Kidney epithelial cell (primary cell): ENCODE data around the gene TTLL12. TPM values are rescaled to one million over a fixed set of nuclear protein-coding genes. Genes with fewer than 3 reads are reported as not detected.

Experiments used
- DNase-seq: peaks from one replicate; pipeline ENCODE4 v3.0.0-alpha.2; 2010; ENCODE audit warnings: low read depth
- H3K27me3 ChIP-seq: 2 replicates; pipeline ENCODE4 v1.6.0; 2011; ENCODE audit warnings: low read length; ENCODE audit not compliant: control insufficient read depth, insufficient read depth
- H3K36me3 ChIP-seq: 2 replicates; pipeline ENCODE4 v1.5.1; 2011; ENCODE audit warnings: low read length; ENCODE audit not compliant: control insufficient read depth, insufficient read depth
- H3K4me3 ChIP-seq: 2 replicates; pipeline ENCODE4 v1.5.1; 2011; ENCODE audit warnings: low read depth, mild to moderate bottlenecking, control low read depth, low read length
- CTCF ChIP-seq: IDR thresholded peaks from 2 replicates; pipeline ENCODE4 v1.5.1; 2011; ENCODE audit warnings: mild to moderate bottlenecking, moderate library complexity, low read length, control low read depth, inconsistent platforms; ENCODE audit not compliant: insufficient read depth, poor library complexity, severe bottlenecking
- total RNA-seq: library from RNA; depleted of rRNA; stranded (reverse); fragments of >200 nt; gene quantifications from 2 replicates; pipeline ENCODE4 v1.2.3, GENCODE V29; 2015

TTLL12 gene
- total RNA-seq, 1 donor from 2014 or later: 46.2 TPM

GRCh38 chr22:43156413-43156812 lies 30.5 kb downstream of the TTLL12 start:
- no peak for TF ChIP-seq CTCF
- Histone ChIP-seq H3K4me3 (no peak overlapping the region), H3K36me3 (no peaks in the 10 kb centered on the region), H3K27me3 (no peaks in the 10 kb centered on the region)
- DNase-seq: no peak

GRCh38 chr22:43155789-43156188 lies 31.1 kb downstream of the TTLL12 start:
- H3K4me3 ChIP-seq: no peak overlapping the region
- no peak for TF ChIP-seq CTCF
- no peaks in the 10 kb centered on the region for H3K27me3 ChIP-seq
- DNase-seq: no peak
- no peaks in the 10 kb centered on the region for H3K36me3 ChIP-seq

- DNase-seq: no peak
- TF ChIP-seq CTCF: no peak
- Histone ChIP-seq H3K36me3 (no peaks in the 10 kb centered on the region), H3K27me3 (no peaks in the 10 kb centered on the region), H3K4me3 (no peak overlapping the region)
These were observed 31.9 kb downstream of the TTLL12 start for GRCh38 chr22:43154887-43155536.

GRCh38 chr22:43153899-43154298 lies 33.0 kb downstream of the TTLL12 start:
- no peak for DNase-seq
- H3K27me3 ChIP-seq: no peaks in the 10 kb centered on the region
- no peaks in the 10 kb centered on the region for H3K36me3 ChIP-seq
- TF ChIP-seq CTCF: no peak
- no peak overlapping the region for H3K4me3 ChIP-seq

- TF ChIP-seq CTCF: no peak
- DNase-seq: no peak
- no peaks in the 10 kb centered on the region for H3K36me3 ChIP-seq
- H3K27me3 ChIP-seq: no peaks in the 10 kb centered on the region
- H3K4me3 ChIP-seq: peak overlapping the region; percentile 76
These were observed 34.4 kb downstream of the TTLL12 start for GRCh38 chr22:43152357-43153071.
